ENCODE measurements around the gene CA9. TPM values are rescaled to one million over a fixed set of nuclear protein-coding genes. Genes with fewer than 3 reads are reported as not detected.

Gene CA9
- total and polyA plus RNA-seq, 9 of the 15 experiments (the other 6 are each of a cell fraction or from before 2014, with no cell fraction given), result 0.15 to 10.6 (median 0.60) TPM; not detected in 4

GRCh38 chr9:35664531-35665470 is 8.9 kb upstream of the CA9 start, which contains the start of gene ARHGEF39 (continued):
- TF ChIP-seq BDP1 (IDR thresholded peaks at IDR 0.05; ENCODE audit: insufficient read depth, insufficient read length) (no peak), ETV1 (tag; conservative IDR thresholded peaks at IDR 0.05; ENCODE audit: low read depth) (peak; percentile 81), ZNF586 (CRISPR knock-in tag; conservative IDR thresholded peaks at IDR 0.05) (no peak), CCNT2 (IDR thresholded peaks at IDR 0.05; ENCODE audit: borderline replicate concordance, extremely low read depth, insufficient read length, low read depth, low read length) (peak; percentile 25), ZZZ3 (IDR thresholded peaks at IDR 0.05) (no peak), TAF9B (IDR thresholded peaks at IDR 0.05; ENCODE audit: partially characterized antibody) (no peak), TFAM (CRISPR knock-in tag; conservative IDR thresholded peaks at IDR 0.05) (no peak), GTF2E2 (tag; IDR thresholded peaks at IDR 0.05) (no peak), PHF8 (IDR thresholded peaks at IDR 0.05; ENCODE audit: borderline replicate concordance, low read length) (peak; percentile 69; the same call in 1 of the 2 replicates), FOXP4 (CRISPR knock-in tag; IDR thresholded peaks at IDR 0.05; ENCODE audit: borderline replicate concordance) (no peak), CXXC5 (CRISPR knock-in tag; IDR thresholded peaks at IDR 0.05) (peak; percentile 83), ZC3H11A (IDR thresholded peaks at IDR 0.05; ENCODE audit: low read depth, low read length) (no peak), NFIX (CRISPR knock-in tag; IDR thresholded peaks at IDR 0.05; ENCODE audit: low read depth) (no peak), ILK (tag; IDR thresholded peaks at IDR 0.05; ENCODE audit: borderline replicate concordance, low read depth) (no peak), POLR2B (IDR thresholded peaks at IDR 0.05; ENCODE audit: low read depth, partially characterized antibody) (no peak), JUNB (CRISPR knock-in tag; conservative IDR thresholded peaks at IDR 0.05) (no peak), SMAD3 (CRISPR knock-in tag; conservative IDR thresholded peaks at IDR 0.05) (no peak), HNRNPH1 (optimal IDR thresholded peaks at IDR 0.05; ENCODE audit: low read depth, low read length) (no peak), GATAD2B (IDR thresholded peaks at IDR 0.05; ENCODE audit: borderline replicate concordance) (peak; percentile 46; the same call in 1 of the 2 replicates)
- TF ChIP-seq, protein P1, sequence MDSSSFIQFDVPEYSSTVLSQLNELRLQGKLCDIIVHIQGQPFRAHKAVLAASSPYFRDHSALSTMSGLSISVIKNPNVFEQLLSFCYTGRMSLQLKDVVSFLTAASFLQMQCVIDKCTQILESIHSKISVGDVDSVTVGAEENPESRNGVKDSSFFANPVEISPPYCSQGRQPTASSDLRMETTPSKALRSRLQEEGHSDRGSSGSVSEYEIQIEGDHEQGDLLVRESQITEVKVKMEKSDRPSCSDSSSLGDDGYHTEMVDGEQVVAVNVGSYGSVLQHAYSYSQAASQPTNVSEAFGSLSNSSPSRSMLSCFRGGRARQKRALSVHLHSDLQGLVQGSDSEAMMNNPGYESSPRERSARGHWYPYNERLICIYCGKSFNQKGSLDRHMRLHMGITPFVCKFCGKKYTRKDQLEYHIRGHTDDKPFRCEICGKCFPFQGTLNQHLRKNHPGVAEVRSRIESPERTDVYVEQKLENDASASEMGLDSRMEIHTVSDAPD (CRISPR knock-in tag; IDR thresholded peaks at IDR 0.05), result no peak
- TF ChIP-seq, protein P2, sequence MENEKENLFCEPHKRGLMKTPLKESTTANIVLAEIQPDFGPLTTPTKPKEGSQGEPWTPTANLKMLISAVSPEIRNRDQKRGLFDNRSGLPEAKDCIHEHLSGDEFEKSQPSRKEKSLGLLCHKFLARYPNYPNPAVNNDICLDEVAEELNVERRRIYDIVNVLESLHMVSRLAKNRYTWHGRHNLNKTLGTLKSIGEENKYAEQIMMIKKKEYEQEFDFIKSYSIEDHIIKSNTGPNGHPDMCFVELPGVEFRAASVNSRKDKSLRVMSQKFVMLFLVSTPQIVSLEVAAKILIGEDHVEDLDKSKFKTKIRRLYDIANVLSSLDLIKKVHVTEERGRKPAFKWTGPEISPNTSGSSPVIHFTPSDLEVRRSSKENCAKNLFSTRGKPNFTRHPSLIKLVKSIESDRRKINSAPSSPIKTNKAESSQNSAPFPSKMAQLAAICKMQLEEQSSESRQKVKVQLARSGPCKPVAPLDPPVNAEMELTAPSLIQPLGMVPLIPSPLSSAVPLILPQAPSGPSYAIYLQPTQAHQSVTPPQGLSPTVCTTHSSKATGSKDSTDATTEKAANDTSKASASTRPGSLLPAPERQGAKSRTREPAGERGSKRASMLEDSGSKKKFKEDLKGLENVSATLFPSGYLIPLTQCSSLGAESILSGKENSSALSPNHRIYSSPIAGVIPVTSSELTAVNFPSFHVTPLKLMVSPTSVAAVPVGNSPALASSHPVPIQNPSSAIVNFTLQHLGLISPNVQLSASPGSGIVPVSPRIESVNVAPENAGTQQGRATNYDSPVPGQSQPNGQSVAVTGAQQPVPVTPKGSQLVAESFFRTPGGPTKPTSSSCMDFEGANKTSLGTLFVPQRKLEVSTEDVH (IDR thresholded peaks at IDR 0.05; ENCODE audit: low read depth, partially characterized antibody), result peak; percentile 74

Data from K562 (cell line).